Muscle layer of colon (tissue), 2 donors: ENCODE results near the gene OLA1.

ENCODE experiments used
- H3K27ac ChIP-seq: one replicate; pipeline ENCODE4 v1.7.0; 2013; ENCODE audit warnings: low read depth, mild to moderate bottlenecking, low read length, moderate library complexity
- H3K27me3 ChIP-seq, 2 donors: one replicate each; pipeline ENCODE4 v1.7.0; 2013; ENCODE audit warnings: low read length in 2 of 2, mild to moderate bottlenecking in 2 of 2; ENCODE audit not compliant: insufficient read depth in 2 of 2, control insufficient read depth in 1 of 2
- H3K36me3 ChIP-seq: one replicate; pipeline ENCODE4 v1.7.0; 2013; ENCODE audit warnings: mild to moderate bottlenecking, low read length; ENCODE audit not compliant: insufficient read depth
- H3K4me1 ChIP-seq: one replicate; pipeline ENCODE4 v1.7.0; 2013; ENCODE audit warnings: mild to moderate bottlenecking, low read length; ENCODE audit not compliant: insufficient read depth
- H3K4me3 ChIP-seq, 2 donors: one replicate each; pipeline ENCODE4 v1.7.0; 2013; ENCODE audit warnings: low read length in 2 of 2, low read depth in 1 of 2, mild to moderate bottlenecking in 1 of 2, moderate library complexity in 1 of 2
- H3K9ac ChIP-seq: one replicate; pipeline ENCODE4 v1.7.0; 2013; ENCODE audit warnings: low read length
- H3K9me3 ChIP-seq: one replicate; pipeline ENCODE4 v1.7.0; 2013; ENCODE audit warnings: mild to moderate bottlenecking, low read length
- donor health status: abdominal sarcoma.
- donor health status: Adenocarcinoma of cecum.

Gene OLA1

DNA sequence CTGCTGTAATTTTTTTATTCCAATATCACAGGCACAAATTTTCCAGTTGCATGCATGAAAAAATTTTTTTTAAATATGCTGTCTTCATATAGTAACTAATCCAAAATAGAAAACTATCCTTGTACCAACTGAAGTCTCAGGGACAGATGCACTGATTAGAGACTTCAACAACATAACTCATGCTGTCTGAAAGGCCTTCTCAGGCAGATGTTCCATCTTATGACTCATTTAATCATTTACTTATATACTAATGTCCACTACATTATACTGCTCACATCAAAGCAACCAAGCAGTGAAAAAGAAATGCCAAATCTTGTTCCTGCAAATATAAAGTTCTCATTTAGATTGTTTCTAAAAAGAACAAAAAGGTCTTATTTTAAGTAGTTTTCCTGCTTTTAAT, 53.1 kb downstream of the OLA1 start:
- Histone ChIP-seq H3K36me3 (no peaks in the 10 kb centered on the region), H3K27ac (no peak overlapping the region), H3K9ac (no peak overlapping the region), H3K4me1 (no peaks in the 10 kb centered on the region), H3K9me3 (no peaks in the 10 kb centered on the region), H3K4me3 (no peak overlapping the region), H3K27me3 (no peaks in the 10 kb centered on the region)

DNA sequence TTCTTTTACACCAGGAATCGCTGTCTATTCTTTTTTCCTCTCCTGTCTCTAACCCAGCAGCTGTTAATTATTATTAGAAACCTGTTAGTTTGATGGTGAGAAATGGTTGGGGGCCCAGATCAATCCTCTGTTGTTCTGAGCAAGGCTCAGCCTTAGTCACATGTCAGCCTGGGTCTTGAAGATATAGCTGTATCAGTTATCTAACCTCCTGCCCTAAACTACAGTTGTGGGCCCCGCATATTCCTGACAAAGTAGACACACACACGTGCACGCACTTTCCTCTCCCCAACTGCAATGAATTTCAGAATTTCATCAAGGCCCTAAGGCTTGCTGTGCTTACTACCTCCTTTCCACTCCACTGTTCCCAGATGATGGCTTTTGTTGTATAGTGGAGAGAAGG, 54.6 kb downstream of the OLA1 start:
- Histone ChIP-seq H3K9me3 (no peaks in the 10 kb centered on the region), H3K9ac (no peak overlapping the region), H3K4me1 (no peaks in the 10 kb centered on the region), H3K27me3 (no peaks in the 10 kb centered on the region), H3K4me3 (no peak overlapping the region), H3K27ac (no peak overlapping the region), H3K36me3 (no peaks in the 10 kb centered on the region)

DNA sequence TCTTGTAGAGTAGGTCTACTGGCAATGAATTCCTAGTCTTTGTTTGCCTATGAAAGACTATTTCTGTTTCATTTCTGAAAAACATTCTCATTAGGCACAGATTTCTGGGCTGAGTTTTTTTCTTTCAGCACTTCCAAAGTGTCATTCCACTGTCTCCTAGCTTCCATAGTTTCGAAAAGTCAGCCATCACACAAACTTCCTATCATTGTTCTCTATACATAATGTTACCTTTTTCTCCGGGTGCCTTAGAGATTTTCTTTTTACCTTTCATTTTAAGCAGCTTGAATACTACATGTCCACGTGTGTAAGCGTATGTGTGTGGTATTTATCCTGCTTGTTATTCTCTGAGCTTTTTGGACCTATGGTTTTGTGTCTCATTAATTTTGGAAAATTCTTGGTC, 55.7 kb downstream of the OLA1 start:
- Histone ChIP-seq H3K9me3 (no peaks in the 10 kb centered on the region), H3K4me1 (no peaks in the 10 kb centered on the region), H3K4me3 (no peak overlapping the region), H3K36me3 (no peaks in the 10 kb centered on the region), H3K27ac (no peak overlapping the region), H3K9ac (no peak overlapping the region), H3K27me3 (no peaks in the 10 kb centered on the region)

DNA sequence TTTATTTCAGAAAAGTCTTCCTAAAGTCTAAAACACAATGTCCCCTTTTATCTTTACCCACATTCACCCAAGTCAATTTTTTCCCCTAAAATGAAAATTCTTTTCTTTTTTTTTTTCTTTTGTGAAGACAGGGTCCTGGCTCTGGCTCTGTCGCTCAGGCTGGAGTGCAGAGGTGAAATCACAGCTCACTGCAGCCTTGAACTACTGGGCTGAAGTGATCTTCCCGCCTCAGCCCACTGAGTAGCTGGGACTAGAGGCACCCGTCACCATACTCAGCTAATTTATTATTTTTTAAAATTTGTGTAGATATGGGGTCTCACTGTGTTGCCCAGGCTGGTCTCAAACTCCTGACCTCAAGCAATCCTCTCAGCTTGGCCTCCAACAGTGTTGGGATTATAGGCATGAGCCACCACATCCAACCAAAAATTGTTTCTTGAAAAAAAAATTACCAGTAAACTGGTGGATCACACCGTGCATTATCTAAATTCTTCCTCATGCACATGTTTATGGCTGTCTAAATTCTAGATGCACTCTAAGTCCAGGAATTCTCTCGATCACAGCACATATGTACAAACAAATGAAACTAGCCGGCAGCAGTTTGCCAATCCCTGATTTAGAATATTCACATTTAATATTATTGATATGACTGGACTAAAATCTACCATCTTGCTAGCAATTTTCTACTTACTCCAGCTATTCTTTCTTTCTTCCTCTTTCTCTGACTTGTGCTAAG, 56.8 kb downstream of the OLA1 start:
- no peaks in the 10 kb centered on the region for H3K4me1 ChIP-seq
- H3K4me3 ChIP-seq, result no peak overlapping the region
- H3K9ac ChIP-seq, result no peak overlapping the region
- H3K9me3 ChIP-seq, result no peaks in the 10 kb centered on the region
- H3K36me3 ChIP-seq, result no peaks in the 10 kb centered on the region
- H3K27ac ChIP-seq, result no peak overlapping the region
- H3K27me3 ChIP-seq, result no peaks in the 10 kb centered on the region

DNA sequence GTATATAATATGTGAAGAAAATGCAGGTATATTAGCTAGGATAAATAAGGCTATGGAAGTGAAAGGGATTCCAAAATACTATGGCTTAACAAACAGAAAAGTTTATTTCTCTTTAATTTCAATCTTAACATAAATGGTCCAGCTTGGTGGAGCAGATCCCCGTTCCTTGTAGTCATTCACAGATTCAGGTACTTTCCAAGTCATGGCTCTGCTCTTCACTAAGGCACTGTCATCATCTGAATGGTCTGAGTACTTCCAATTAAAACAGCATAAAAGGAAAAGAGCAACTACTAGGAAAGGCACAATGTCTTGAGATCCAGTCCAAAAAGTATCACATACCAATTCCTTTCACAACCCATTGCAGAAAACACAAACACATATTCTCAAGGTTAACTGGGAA, 63.4 kb downstream of the OLA1 start:
- H3K4me3 ChIP-seq, result no peak overlapping the region
- no peaks in the 10 kb centered on the region for H3K4me1 ChIP-seq
- H3K9ac ChIP-seq, result no peak overlapping the region
- no peak overlapping the region for H3K27ac ChIP-seq
- no peaks in the 10 kb centered on the region for H3K27me3 ChIP-seq
- H3K9me3 ChIP-seq, result no peaks in the 10 kb centered on the region
- no peaks in the 10 kb centered on the region for H3K36me3 ChIP-seq

DNA sequence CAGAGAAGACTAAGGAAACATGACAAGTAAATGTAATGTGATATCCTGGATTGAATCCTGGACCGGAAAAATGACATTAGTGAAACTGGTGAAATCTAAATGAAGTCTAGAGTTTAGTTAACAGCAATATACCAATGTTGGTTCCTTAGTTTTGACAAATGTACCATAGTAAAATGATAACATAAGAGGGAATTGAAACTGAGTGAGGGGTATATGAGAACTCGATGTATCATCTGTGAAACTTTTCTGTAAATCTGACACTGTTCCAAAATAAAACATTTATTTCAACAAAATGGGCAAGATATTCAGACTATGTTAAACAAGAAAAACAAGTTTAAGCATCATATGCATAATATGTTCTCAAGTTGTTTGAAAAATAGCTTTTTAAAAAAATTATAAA, 63.8 kb downstream of the OLA1 start:
- Histone ChIP-seq H3K36me3 (no peaks in the 10 kb centered on the region), H3K4me3 (no peak overlapping the region), H3K4me1 (no peaks in the 10 kb centered on the region), H3K9ac (no peak overlapping the region), H3K9me3 (no peaks in the 10 kb centered on the region), H3K27me3 (no peaks in the 10 kb centered on the region), H3K27ac (no peak overlapping the region)

DNA sequence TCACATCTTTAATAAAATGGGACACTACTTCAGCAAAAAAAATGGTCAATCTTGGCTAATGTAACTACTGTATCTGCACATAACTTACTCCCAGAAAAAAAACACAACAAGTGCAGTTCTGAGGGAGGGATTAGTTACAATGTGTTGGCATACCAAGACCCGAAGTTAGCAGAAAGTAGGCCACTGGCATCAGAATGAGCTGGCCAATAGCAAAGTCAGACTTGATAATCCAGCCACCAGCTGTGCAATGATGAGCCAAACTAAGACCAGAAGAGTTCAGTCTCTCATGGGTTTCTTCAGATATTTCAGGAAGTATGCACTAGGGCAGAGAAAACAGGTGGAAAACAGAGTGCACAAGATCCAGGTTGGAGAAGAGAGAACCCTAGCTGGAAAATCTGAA, 65.3 kb downstream of the OLA1 start:
- Histone ChIP-seq H3K9me3 (no peaks in the 10 kb centered on the region), H3K27ac (no peak overlapping the region), H3K4me1 (no peaks in the 10 kb centered on the region)

DNA sequence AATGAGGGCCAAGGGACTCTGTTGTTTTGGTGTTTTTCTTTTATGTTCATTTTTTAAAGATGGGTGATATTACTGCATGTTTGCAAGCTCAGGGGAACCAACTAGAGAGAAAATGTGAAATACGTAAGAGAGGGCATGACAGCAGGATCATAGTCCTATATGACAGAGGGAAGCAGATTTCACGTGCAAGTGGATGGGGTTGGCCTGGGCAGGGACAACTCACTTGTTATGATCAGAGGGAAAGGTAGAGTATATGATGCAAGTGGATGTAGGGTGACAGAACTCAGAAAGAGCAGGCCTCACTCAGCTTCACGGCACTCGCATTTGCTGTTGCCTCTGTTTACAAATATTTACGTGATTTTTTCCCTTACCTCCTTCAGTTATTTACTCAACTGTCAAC, 67.0 kb downstream of the OLA1 start:
- H3K27me3 ChIP-seq, result no peaks in the 10 kb centered on the region
- H3K36me3 ChIP-seq, result no peaks in the 10 kb centered on the region
- H3K4me1 ChIP-seq, result no peaks in the 10 kb centered on the region
- no peak overlapping the region for H3K9ac ChIP-seq
- H3K27ac ChIP-seq, result no peak overlapping the region
- no peak overlapping the region for H3K4me3 ChIP-seq
- no peaks in the 10 kb centered on the region for H3K9me3 ChIP-seq

More for the DNA sequence above, 65.3 kb downstream of the OLA1 start:
- H3K36me3 ChIP-seq, result no peaks in the 10 kb centered on the region
- no peak overlapping the region for H3K9ac ChIP-seq
- no peaks in the 10 kb centered on the region for H3K27me3 ChIP-seq
- no peak overlapping the region for H3K4me3 ChIP-seq

DNA sequence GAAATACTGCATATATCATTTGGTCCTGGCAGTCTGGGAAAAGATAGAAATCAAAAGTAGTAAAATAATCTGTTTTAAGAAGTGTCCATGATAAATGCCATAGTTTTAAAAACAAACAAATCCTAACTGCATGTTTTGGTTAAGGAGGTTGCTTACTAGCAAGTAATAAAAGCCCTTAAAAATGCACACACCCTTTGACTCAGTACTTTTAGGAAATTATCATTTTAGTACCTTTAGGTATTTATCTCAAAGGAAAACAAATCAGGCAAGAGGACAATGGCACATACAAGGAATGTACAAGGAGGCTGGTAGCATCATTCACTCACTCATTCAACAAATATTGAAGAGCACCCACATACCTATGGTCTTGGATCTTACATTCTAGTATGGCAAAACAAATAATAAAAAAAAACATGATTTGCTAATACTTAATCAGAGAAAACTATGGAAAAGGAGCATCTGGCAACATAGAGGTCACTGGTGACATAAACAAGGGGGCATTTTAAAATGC, 67.6 kb downstream of the OLA1 start:
- no peak overlapping the region for H3K9ac ChIP-seq
- H3K27me3 ChIP-seq, result no peaks in the 10 kb centered on the region
- no peaks in the 10 kb centered on the region for H3K36me3 ChIP-seq
- no peak overlapping the region for H3K27ac ChIP-seq
- peaks cover under 1% of the 10 kb centered on the region for H3K9me3 ChIP-seq
- H3K4me1 ChIP-seq, result no peaks in the 10 kb centered on the region
- no peak overlapping the region for H3K4me3 ChIP-seq

DNA sequence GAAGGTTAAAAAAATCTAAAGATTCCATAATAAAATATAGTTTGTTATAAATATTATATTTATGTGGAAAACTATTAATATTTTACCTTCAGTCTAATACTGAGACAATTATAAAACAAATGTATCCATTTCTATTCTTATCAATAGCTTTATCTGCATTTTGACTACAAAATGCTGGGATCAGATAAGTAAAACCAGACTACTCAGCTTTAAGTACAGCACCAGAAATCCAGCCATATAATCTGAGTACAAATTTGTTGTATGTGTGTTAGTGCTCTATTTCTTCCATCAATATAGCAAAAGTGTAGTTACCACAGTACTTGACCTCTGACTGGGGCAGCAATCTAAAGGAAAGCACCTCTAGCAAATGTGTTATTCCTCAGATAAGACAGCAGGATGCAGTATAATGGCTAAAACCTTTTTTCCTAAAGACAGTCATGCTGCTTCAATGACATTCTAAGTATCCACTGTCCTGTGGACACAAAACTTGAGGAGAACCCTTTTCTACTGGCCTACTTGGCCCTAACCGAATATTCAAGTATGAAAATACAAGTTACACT, 68.1 kb downstream of the OLA1 start:
- H3K27me3 ChIP-seq, result no peaks in the 10 kb centered on the region
- no peak overlapping the region for H3K27ac ChIP-seq
- no peak overlapping the region for H3K9ac ChIP-seq
- H3K4me1 ChIP-seq, result no peaks in the 10 kb centered on the region
- H3K9me3 ChIP-seq, result peaks cover 6% of the 10 kb centered on the region
- no peaks in the 10 kb centered on the region for H3K36me3 ChIP-seq
- no peak overlapping the region for H3K4me3 ChIP-seq

DNA sequence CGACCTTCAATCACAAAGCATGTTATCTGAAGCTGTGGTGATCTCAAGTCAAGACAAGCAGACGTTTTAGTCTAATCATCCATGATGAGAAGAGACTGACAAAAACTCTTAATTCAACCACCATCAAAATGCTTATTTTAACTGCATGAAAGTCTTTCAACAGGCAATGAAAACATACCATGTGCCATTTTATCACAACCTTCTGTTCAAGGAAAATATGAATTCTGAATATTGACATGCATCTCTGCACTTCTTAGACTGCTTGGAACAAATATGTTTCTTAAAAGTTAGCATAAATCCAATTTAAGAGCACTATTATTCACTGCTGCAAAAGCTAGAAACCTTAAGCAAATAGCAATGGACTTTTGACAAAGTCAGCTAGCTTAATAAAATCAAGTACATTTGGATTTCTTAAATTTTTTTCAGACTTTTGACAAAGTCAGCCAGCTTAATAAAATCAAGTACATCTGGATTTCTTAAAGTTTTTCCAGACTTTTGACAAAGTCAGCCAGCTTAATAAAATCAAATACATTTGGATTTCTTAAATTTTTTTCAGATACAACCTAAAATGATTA, 70.9 kb downstream of the OLA1 start:
- Histone ChIP-seq H3K4me3 (no peak overlapping the region), H3K9ac (no peak overlapping the region), H3K27me3 (no peaks in the 10 kb centered on the region), H3K9me3 (peaks cover 7% of the 10 kb centered on the region), H3K4me1 (no peaks in the 10 kb centered on the region), H3K27ac (no peak overlapping the region), H3K36me3 (no peaks in the 10 kb centered on the region)

DNA sequence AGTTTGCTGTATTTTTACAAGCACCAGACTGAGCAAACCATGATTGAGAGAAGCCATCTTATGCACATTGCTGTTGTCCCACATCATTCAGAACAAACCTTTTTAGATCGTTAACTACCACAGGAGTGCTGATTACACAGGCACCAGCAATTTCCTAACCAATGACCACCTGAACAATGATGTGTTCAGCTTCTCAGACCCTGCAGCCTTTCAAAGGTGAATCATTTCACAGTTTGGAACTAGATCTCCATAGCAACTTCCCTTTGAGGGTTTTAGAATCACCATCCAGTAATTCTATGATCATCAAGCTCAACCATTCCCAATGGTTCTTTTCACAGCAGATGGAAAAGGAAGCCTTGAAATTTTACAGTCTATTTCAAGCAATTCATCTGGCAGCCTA, 71.4 kb downstream of the OLA1 start:
- Histone ChIP-seq H3K4me3 (no peak overlapping the region), H3K9me3 (peaks cover 7% of the 10 kb centered on the region), H3K36me3 (no peaks in the 10 kb centered on the region), H3K4me1 (no peaks in the 10 kb centered on the region), H3K27me3 (no peaks in the 10 kb centered on the region), H3K27ac (no peak overlapping the region), H3K9ac (no peak overlapping the region)
